ENCODE measurements around the gene AURKAIP1. TPM values are rescaled to one million over a fixed set of nuclear protein-coding genes. Genes with fewer than 3 reads are reported as not detected.

Gene AURKAIP1
- total and polyA plus RNA-seq, 2 of the 13 experiments (the other 11 are each of a cell fraction or from before 2014, with no cell fraction given): 69.5 to 175 TPM

- TF ChIP-seq CREB3 (CRISPR knock-in tag; IDR thresholded peaks at IDR 0.05): 0 out of 2 replicates have a peak, but pooled peaks have one; percentile 22
- TF ChIP-seq BRF2 (CRISPR knock-in tag; IDR thresholded peaks at IDR 0.05): no peak
- TF ChIP-seq ZNF12 (CRISPR knock-in tag; IDR thresholded peaks at IDR 0.05): no peak
- no peak for TF ChIP-seq ZNF564 (CRISPR knock-in tag; IDR thresholded peaks at IDR 0.05)
- no peak for TF ChIP-seq HDAC6 (IDR thresholded peaks at IDR 0.05; ENCODE audit: low read depth, low read length)
- no peak for TF ChIP-seq WIZ (CRISPR knock-in tag; IDR thresholded peaks at IDR 0.05)
- no peak for TF ChIP-seq KDM5A (IDR thresholded peaks at IDR 0.05; ENCODE audit: borderline replicate concordance, low read length)
- TF ChIP-seq AKAP8 (CRISPR knock-in tag; IDR thresholded peaks at IDR 0.05): no peak
- TF ChIP-seq IRX3 (CRISPR knock-in tag; IDR thresholded peaks at IDR 0.05; ENCODE audit: borderline replicate concordance, low read depth): no peak
- no peak for TF ChIP-seq ZBTB46 (CRISPR knock-in tag; IDR thresholded peaks at IDR 0.05; ENCODE audit: borderline replicate concordance)
- TF ChIP-seq NFYB (CRISPR knock-in tag; IDR thresholded peaks at IDR 0.05): no peak
- TF ChIP-seq DDIT3 (CRISPR knock-in tag; IDR thresholded peaks at IDR 0.05): no peak
- TF ChIP-seq YEATS2 (CRISPR knock-in tag; IDR thresholded peaks at IDR 0.05; ENCODE audit: borderline replicate concordance): no peak
- no peak for TF ChIP-seq ZNF18 (CRISPR knock-in tag; IDR thresholded peaks at IDR 0.05; ENCODE audit: insufficient replicate concordance)
- no peak for TF ChIP-seq TMF1 (CRISPR knock-in tag; IDR thresholded peaks at IDR 0.05; ENCODE audit: low read depth)
- no peak for TF ChIP-seq FLYWCH1 (CRISPR knock-in tag; IDR thresholded peaks at IDR 0.05)
- no peak for TF ChIP-seq PRDM4 (CRISPR knock-in tag; IDR thresholded peaks at IDR 0.05; ENCODE audit: borderline replicate concordance)
- no peak for TF ChIP-seq ZBTB33 (CRISPR knock-in tag; IDR thresholded peaks at IDR 0.05)
- no peak for TF ChIP-seq RARA (CRISPR knock-in tag; IDR thresholded peaks at IDR 0.05)
- TF ChIP-seq ZSCAN12 (CRISPR knock-in tag; IDR thresholded peaks at IDR 0.05): 0 out of 2 replicates have a peak, but pooled peaks have one; percentile 4
- peak; percentile 29 for TF ChIP-seq AGO2 (optimal IDR thresholded peaks at IDR 0.05; ENCODE audit: low read depth, low read length)
Observed at GRCh38 chr1:1374589-1374928, 448 bp downstream of the AURKAIP1 start (continued).
